ENCODE results near the gene BAIAP2.
A peak's percentile ranks its signal among the peaks of the same experiment; 100 is the strongest.

The BAIAP2 gene

DNA sequence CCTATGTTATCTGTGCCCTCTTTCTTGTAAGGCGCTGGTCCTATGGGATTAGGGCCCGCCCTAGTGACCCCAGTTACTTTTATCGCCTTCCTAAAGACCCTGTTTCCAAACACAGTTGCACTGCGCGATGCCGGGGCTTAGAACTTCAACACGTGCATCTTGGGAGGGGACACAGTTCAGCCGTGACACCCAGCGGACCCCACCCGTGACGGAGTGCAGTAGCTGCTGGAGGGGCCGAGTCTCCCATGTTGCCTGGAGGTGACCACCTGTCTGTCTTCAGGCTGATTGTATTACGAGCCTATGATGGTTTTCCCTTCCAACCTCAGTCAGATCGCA, 9.4 kb downstream of the BAIAP2 start:
- Histone ChIP-seq H3K9ac (ENCODE audit: low read length in 5 of 5) (peak overlapping the region in 1 of 5 donors; percentile 37), H3K4me1 (ENCODE audit: control insufficient read depth in 5 of 5, insufficient read depth in 5 of 5, low read length in 5 of 5) (peaks cover 5 to 86% (median 62%) of the 10 kb centered on the region in 5 donors)

DNA sequence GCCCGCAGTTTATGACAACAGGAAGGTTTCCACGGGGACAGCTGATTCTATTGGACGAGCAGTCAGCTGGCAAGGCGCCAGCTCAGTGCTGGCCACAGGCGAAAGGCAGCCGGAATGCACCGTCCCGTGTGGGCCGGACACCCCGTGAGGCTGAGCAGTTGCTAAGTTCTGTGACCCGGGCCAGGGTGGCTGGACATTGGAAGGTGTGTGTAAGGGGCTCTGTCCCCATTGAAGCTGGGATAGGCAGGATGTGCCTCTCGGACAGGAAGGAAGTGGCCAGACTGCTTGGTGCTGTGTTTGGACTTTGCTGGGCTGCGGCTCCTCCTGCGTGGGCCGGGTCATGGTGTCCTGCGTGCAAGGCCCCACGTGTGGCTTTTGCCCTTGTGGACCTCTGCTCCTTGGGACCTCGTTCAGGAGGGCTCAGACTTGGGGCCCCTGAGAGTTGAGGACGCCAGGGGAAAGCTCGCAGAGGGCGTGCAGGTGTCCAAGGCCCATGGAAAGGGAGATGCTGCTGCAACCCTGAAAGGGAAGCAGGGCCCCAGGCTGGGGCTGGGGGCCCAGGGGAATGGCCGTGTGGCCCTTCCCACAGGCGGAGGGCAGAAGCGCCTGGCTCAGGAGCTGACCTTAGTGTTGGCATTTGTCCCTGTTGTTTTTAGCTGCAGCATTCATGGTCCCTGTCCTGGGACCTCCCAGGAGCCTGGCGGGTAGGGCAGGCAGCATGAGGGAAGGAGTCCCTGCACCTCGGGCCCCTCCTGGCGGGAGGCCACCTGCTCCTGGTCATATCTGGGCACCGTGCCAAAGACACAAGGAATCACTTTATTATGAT, 10.0 kb downstream of the BAIAP2 start:
- Histone ChIP-seq H3K27ac (ENCODE audit: low read depth, low read length) (peak overlapping the region; percentile 57), H3K27me3 (ENCODE audit: control insufficient read depth in 5 of 5, insufficient read depth in 4 of 5, low read length in 5 of 5) (peaks cover 3 to 13% (median 7%) of the 10 kb centered on the region in 5 donors), H3K36me3 (ENCODE audit: control insufficient read depth in 5 of 5, insufficient read depth in 5 of 5, low read length in 5 of 5) (peaks cover 0 to 3% (median 0%) of the 10 kb centered on the region in 5 donors), H3K4me1 (ENCODE audit: control insufficient read depth in 5 of 5, insufficient read depth in 5 of 5, low read length in 5 of 5) (peaks cover 5 to 88% (median 63%) of the 10 kb centered on the region in 5 donors), H3K9ac (ENCODE audit: low read length in 5 of 5) (peak overlapping the region in 1 of 5 donors; percentile 37), H3K9me3 (ENCODE audit: control insufficient read depth in 5 of 5, low read length in 5 of 5) (no peaks in the 10 kb centered on the region), H3K4me3 (ENCODE audit: low read depth in 1 of 5, low read length in 5 of 5) (peak overlapping the region in 4 of 5 donors; percentile 31 to 61 (median 48))

More for the DNA sequence above, 9.4 kb downstream of the BAIAP2 start:
- H3K27me3 ChIP-seq (ENCODE audit: control insufficient read depth in 5 of 5, insufficient read depth in 4 of 5, low read length in 5 of 5), result peaks cover 3 to 15% (median 7%) of the 10 kb centered on the region in 5 donors
- peak overlapping the region; percentile 57 for H3K27ac ChIP-seq (ENCODE audit: low read depth, low read length)
- H3K36me3 ChIP-seq (ENCODE audit: control insufficient read depth in 5 of 5, insufficient read depth in 5 of 5, low read length in 5 of 5), result peaks cover 0 to 3% (median 0%) of the 10 kb centered on the region in 5 donors
- no peaks in the 10 kb centered on the region for H3K9me3 ChIP-seq (ENCODE audit: control insufficient read depth in 5 of 5, low read length in 5 of 5)
- peak overlapping the region in 4 of 5 donors; percentile 31 to 61 (median 48) for H3K4me3 ChIP-seq (ENCODE audit: low read depth in 1 of 5, low read length in 5 of 5)

DNA sequence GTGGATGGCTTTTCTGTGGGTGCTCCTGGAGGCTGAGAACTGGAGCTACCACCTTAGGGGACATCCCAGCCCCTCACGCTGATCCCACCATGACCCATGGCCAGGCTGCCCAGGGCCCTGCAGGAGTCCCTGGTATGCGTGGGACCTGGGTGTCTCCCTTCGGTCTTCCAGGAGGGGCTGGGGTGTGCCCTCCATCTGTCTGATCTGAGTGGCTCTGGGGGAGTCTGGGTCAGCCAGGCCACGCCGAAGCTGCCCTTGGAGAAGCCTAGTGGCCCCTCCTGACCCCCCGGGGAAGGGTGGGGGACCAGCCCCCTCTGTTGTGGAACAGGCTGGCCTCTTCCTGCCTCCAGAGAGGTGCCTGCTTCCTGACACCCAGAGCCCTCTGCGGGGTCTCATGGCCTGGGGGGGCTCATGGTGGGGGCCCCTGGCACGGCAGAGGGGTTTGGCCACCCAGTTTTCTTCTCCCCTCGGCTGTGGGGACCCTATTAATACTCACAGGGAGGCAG, 10.7 kb downstream of the BAIAP2 start:
- H3K9me3 ChIP-seq (ENCODE audit: control insufficient read depth in 5 of 5, low read length in 5 of 5), result no peaks in the 10 kb centered on the region
- peaks cover 3 to 10% (median 7%) of the 10 kb centered on the region in 5 donors for H3K27me3 ChIP-seq (ENCODE audit: control insufficient read depth in 5 of 5, insufficient read depth in 4 of 5, low read length in 5 of 5)
- H3K36me3 ChIP-seq (ENCODE audit: control insufficient read depth in 5 of 5, insufficient read depth in 5 of 5, low read length in 5 of 5), result peaks cover 0 to 3% (median 0%) of the 10 kb centered on the region in 5 donors
- H3K9ac ChIP-seq (ENCODE audit: low read length in 5 of 5), result no peak overlapping the region
- H3K4me1 ChIP-seq (ENCODE audit: control insufficient read depth in 5 of 5, insufficient read depth in 5 of 5, low read length in 5 of 5), result peaks cover 5 to 88% (median 68%) of the 10 kb centered on the region in 5 donors
- peak overlapping the region; percentile 57 for H3K27ac ChIP-seq (ENCODE audit: low read depth, low read length)
- H3K4me3 ChIP-seq (ENCODE audit: low read depth in 1 of 5, low read length in 5 of 5), result no peak overlapping the region

DNA sequence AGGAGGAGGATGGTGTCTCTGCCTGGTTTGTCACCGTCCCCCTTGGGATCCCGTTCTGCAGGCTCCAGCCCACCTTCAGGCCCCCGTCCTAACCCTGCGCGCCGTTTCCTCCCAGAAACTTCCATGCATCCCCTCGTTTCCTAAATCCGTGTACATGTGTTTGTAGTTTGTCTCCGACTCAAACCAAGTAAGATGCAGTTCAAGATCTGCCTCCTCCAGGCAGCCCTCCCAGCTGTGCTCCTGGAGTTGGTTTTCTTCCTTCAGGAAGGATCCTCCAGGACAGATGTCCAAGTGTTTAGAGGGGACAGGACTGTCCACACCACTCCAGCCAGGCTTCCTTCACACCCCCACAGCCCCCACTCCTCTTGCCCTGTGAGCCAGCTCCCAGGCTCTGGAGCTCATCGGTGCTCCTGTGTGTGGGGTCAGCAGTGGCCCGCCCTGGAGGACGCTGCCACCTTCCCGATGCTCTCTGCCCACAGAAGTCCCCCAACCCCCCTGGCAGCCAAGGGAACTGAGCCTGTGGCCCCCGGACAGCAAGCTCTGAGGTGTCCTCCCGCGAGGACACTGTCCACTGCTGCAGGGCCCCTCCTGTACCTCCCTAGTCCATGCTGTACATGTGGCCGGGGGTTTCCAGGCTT, 11.3 kb downstream of the BAIAP2 start:
- peaks cover 3 to 10% (median 6%) of the 10 kb centered on the region in 5 donors for H3K27me3 ChIP-seq (ENCODE audit: control insufficient read depth in 5 of 5, insufficient read depth in 4 of 5, low read length in 5 of 5)
- peaks cover 5 to 87% (median 64%) of the 10 kb centered on the region in 5 donors for H3K4me1 ChIP-seq (ENCODE audit: control insufficient read depth in 5 of 5, insufficient read depth in 5 of 5, low read length in 5 of 5)
- no peak overlapping the region for H3K4me3 ChIP-seq (ENCODE audit: low read depth in 1 of 5, low read length in 5 of 5)
- H3K9me3 ChIP-seq (ENCODE audit: control insufficient read depth in 5 of 5, low read length in 5 of 5), result no peaks in the 10 kb centered on the region
- H3K9ac ChIP-seq (ENCODE audit: low read length in 5 of 5), result no peak overlapping the region
- H3K27ac ChIP-seq (ENCODE audit: low read depth, low read length), result peak overlapping the region; percentile 10
- H3K36me3 ChIP-seq (ENCODE audit: control insufficient read depth in 5 of 5, insufficient read depth in 5 of 5, low read length in 5 of 5), result peaks cover 0 to 3% (median 0%) of the 10 kb centered on the region in 5 donors

DNA sequence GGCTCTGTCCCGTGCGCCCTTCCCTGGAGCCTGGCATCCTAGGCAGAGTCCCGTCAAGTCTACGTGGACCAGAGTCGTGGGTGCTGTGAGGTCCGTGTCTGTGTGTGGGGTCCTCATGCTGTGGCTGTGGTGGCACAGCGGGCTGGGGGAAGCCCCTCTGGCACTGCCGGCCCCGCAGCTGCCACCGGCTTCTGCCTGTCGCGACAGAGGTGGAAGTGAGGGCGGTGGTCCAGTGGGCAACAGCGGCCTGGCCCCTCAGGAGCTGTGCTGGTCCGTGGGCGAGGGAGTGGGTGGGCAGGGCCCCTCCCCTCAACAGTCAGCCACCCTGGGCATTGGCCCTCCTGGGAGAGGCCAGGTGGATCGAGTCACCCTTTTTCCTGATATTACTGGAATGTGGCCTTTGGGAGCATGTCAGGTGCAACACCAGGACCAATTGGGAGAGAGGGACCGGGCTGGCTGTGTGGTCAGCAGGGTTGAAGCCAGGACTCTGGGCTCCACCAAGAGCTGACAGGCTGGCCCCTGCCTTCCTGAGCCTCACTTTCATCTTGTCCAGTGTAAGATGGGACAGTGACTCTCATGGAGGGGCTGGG, 11.9 kb downstream of the BAIAP2 start:
- peaks cover 5 to 89% (median 64%) of the 10 kb centered on the region in 5 donors for H3K4me1 ChIP-seq (ENCODE audit: control insufficient read depth in 5 of 5, insufficient read depth in 5 of 5, low read length in 5 of 5)
- H3K27me3 ChIP-seq (ENCODE audit: control insufficient read depth in 5 of 5, insufficient read depth in 4 of 5, low read length in 5 of 5), result peaks cover 3 to 10% (median 6%) of the 10 kb centered on the region in 5 donors
- H3K36me3 ChIP-seq (ENCODE audit: control insufficient read depth in 5 of 5, insufficient read depth in 5 of 5, low read length in 5 of 5), result peaks cover 0 to 3% (median 0%) of the 10 kb centered on the region in 5 donors
- no peak overlapping the region for H3K9ac ChIP-seq (ENCODE audit: low read length in 5 of 5)
- H3K27ac ChIP-seq (ENCODE audit: low read depth, low read length), result peak overlapping the region; percentile 10
- H3K4me3 ChIP-seq (ENCODE audit: low read depth in 1 of 5, low read length in 5 of 5), result no peak overlapping the region
- no peaks in the 10 kb centered on the region for H3K9me3 ChIP-seq (ENCODE audit: control insufficient read depth in 5 of 5, low read length in 5 of 5)

DNA sequence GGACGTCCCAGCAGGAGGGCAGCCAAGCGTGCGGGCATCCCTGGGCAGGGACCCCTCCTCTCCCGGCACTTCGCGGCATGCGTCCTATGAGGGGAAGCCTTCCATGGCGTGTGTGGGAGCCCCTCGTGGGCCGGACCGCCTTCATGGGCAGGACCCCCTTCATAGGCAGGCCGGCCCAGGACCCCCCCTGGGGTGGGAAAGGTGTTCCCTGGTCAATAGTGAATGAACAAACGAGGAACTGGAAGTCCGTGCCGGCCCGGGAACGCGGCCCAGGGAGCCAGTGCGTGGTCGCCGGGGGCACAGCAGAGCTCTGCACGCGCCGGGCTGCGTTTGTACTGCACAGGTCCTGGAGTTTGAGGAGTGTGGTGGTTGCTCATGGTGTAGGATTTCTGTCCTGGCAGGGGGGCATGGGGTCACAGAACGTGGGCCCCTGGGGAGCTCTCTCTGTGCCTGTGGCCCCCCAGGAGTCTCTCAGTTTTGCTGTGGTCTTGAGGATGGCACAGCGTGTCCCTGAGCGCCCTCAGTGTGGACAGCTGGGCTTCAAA, 13.9 kb downstream of the BAIAP2 start:
- Histone ChIP-seq H3K4me3 (ENCODE audit: low read depth in 1 of 5, low read length in 5 of 5) (no peak overlapping the region), H3K9ac (ENCODE audit: low read length in 5 of 5) (no peak overlapping the region), H3K36me3 (ENCODE audit: control insufficient read depth in 5 of 5, insufficient read depth in 5 of 5, low read length in 5 of 5) (peaks cover 0 to 3% (median 0%) of the 10 kb centered on the region in 5 donors), H3K27me3 (ENCODE audit: control insufficient read depth in 5 of 5, insufficient read depth in 4 of 5, low read length in 5 of 5) (peaks cover 3 to 10% (median 6%) of the 10 kb centered on the region in 5 donors), H3K4me1 (ENCODE audit: control insufficient read depth in 5 of 5, insufficient read depth in 5 of 5, low read length in 5 of 5) (peaks cover 5 to 91% (median 63%) of the 10 kb centered on the region in 5 donors), H3K27ac (ENCODE audit: low read depth, low read length) (no peak overlapping the region), H3K9me3 (ENCODE audit: control insufficient read depth in 5 of 5, low read length in 5 of 5) (no peaks in the 10 kb centered on the region)

DNA sequence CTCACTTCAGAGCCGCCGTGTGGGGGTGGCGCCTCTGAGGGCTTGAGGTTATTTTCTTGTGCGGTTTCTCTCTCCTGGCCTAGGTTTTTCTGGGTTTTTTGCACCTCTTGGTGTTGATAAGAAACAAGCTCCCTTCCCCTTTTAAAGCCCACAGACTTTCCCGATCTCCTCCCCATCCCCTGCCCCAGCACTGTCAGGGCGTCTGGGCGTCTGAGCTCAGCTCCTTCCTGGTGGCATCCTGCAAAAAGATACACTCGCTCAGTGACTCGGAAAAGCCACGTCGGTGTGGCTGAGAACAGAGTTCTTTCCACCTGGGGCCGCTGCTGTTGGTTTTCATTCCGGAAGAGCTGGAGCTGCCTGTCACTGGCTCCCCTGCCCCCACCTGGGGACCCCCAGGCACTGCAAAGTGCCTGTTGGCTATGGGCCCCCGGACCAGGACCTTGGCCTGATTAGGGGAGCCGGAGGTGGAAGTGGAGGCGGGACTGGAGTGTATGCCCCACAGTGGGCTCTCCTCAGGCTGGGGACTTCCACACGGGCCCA, 14.5 kb downstream of the BAIAP2 start:
- Histone ChIP-seq H3K36me3 (ENCODE audit: control insufficient read depth in 5 of 5, insufficient read depth in 5 of 5, low read length in 5 of 5) (peaks cover 0 to 3% (median 0%) of the 10 kb centered on the region in 5 donors), H3K4me3 (ENCODE audit: low read depth in 1 of 5, low read length in 5 of 5) (peak overlapping the region in 2 of 5 donors; percentile 45 to 56), H3K27ac (ENCODE audit: low read depth, low read length) (peak overlapping the region; percentile 16), H3K27me3 (ENCODE audit: control insufficient read depth in 5 of 5, insufficient read depth in 4 of 5, low read length in 5 of 5) (peaks cover 3 to 8% (median 6%) of the 10 kb centered on the region in 5 donors), H3K9ac (ENCODE audit: low read length in 5 of 5) (no peak overlapping the region), H3K9me3 (ENCODE audit: control insufficient read depth in 5 of 5, low read length in 5 of 5) (no peaks in the 10 kb centered on the region), H3K4me1 (ENCODE audit: control insufficient read depth in 5 of 5, insufficient read depth in 5 of 5, low read length in 5 of 5) (peaks cover 5 to 86% (median 57%) of the 10 kb centered on the region in 5 donors)

DNA sequence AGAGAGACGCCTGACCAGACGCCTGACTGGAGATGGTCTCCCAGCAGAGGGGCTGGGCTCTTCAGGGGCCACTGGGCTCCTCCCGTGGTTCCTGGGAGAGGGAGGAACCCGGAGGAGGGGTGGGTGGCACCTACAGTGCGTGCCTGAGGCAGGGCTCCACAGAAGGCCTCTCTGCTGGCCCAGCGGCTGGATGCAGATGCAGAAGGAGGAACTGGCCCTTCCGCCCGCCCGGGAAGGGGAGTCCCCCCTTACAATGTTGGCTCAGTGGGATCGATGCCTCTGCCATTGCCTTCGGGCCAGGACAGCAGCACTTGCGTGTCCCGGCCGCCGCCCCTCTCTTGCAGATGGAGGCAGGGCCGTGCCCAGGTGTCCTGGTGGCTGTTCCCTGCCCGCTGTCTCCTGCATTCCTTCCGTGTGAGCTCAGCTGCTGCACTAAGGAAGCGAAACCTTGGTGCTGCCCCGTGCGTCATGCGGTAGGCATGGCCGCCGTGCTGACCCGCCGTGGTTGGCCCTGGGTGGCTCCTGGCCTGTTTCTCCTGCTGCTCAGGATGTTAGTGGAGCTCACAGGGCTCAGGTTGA, 15.1 kb downstream of the BAIAP2 start:
- peak overlapping the region in 2 of 5 donors; percentile 45 to 56 for H3K4me3 ChIP-seq (ENCODE audit: low read depth in 1 of 5, low read length in 5 of 5)
- no peak overlapping the region for H3K9ac ChIP-seq (ENCODE audit: low read length in 5 of 5)

More for the DNA sequence above, 15.1 kb downstream of the BAIAP2 start:
- no peaks in the 10 kb centered on the region for H3K9me3 ChIP-seq (ENCODE audit: control insufficient read depth in 5 of 5, low read length in 5 of 5)
- H3K36me3 ChIP-seq (ENCODE audit: control insufficient read depth in 5 of 5, insufficient read depth in 5 of 5, low read length in 5 of 5), result peaks cover 0 to 7% (median 0%) of the 10 kb centered on the region in 5 donors
- peak overlapping the region; percentile 16 for H3K27ac ChIP-seq (ENCODE audit: low read depth, low read length)
- H3K4me1 ChIP-seq (ENCODE audit: control insufficient read depth in 5 of 5, insufficient read depth in 5 of 5, low read length in 5 of 5), result peaks cover 2 to 80% (median 51%) of the 10 kb centered on the region in 5 donors
- H3K27me3 ChIP-seq (ENCODE audit: control insufficient read depth in 5 of 5, insufficient read depth in 4 of 5, low read length in 5 of 5), result peaks cover 3 to 8% (median 5%) of the 10 kb centered on the region in 5 donors
